T-helper 1 cell treated with Interleukin-12 subunit alpha and Interleukin-12 subunit beta and Interleukin-4 antibody, amounts not matched to agents 30 μg/mL and 1 μg/mL, for 36 hours (primary cell): ENCODE results near the gene HOXA4.

Experiments
- H3K27ac Mint-ChIP-seq: one replicate; pipeline ENCODE4 v1.8.0; 2021; ENCODE audit warnings: mild to moderate bottlenecking, mixed read lengths
- H3K27me3 Mint-ChIP-seq: one replicate; pipeline ENCODE4 v1.8.0; 2021; ENCODE audit warnings: low read depth, mixed read lengths
- H3K36me3 Mint-ChIP-seq: one replicate; pipeline ENCODE4 v1.8.0; 2021; ENCODE audit warnings: low read depth, mixed read lengths
- H3K4me1 Mint-ChIP-seq: one replicate; pipeline ENCODE4 v1.8.0; 2021; ENCODE audit warnings: low read depth, mixed read lengths
- H3K4me3 Mint-ChIP-seq: one replicate; pipeline ENCODE4 v1.8.0; 2021; ENCODE audit warnings: mild to moderate bottlenecking, moderate library complexity, mixed read lengths
- H3K9me3 Mint-ChIP-seq: one replicate; pipeline ENCODE4 v1.8.0; 2021; ENCODE audit warnings: mixed read lengths

Gene HOXA4

GRCh38 chr7:27156916-27157701 lies 26.6 kb upstream of the HOXA4 start:
- peaks cover 90% of the 10 kb centered on the region for H3K27me3 Mint-ChIP-seq
- peak overlapping the region; percentile 7 for H3K4me3 Mint-ChIP-seq
- H3K36me3 Mint-ChIP-seq = peaks cover 5% of the 10 kb centered on the region
- H3K9me3 Mint-ChIP-seq = no peaks in the 10 kb centered on the region
- peak overlapping the region; percentile 73 for H3K27ac Mint-ChIP-seq
- peaks cover 12% of the 10 kb centered on the region for H3K4me1 Mint-ChIP-seq

GRCh38 chr7:27156508-27156898 lies 25.9 kb upstream of the HOXA4 start, which contains the start of gene HOXA7:
HOXA7 (minus strand) TSS chr7:27156675; CDS start chr7:27156545, 130 bp downstream.
- peaks cover 16% of the 10 kb centered on the region for H3K4me1 Mint-ChIP-seq
- H3K27ac Mint-ChIP-seq = peak within 1 kb of the TSS; percentile 82

GRCh38 chr7:27155816-27156507 lies 25.4 kb upstream of the HOXA4 start:
- Mint-ChIP-seq H3K27me3 (peaks cover 94% of the 10 kb centered on the region), H3K36me3 (peaks cover 5% of the 10 kb centered on the region), H3K27ac (peak overlapping the region; percentile 82), H3K4me1 (peaks cover 19% of the 10 kb centered on the region), H3K4me3 (no peak overlapping the region), H3K9me3 (no peaks in the 10 kb centered on the region)

More at GRCh38 chr7:27156508-27156898, 25.9 kb upstream of the HOXA4 start, which contains the start of gene HOXA7:
- no peaks in the 10 kb centered on the region for H3K9me3 Mint-ChIP-seq
- H3K4me3 Mint-ChIP-seq = peak within 1 kb of the TSS; percentile 46
- peaks cover 5% of the 10 kb centered on the region for H3K36me3 Mint-ChIP-seq
- peaks cover 92% of the 10 kb centered on the region for H3K27me3 Mint-ChIP-seq

GRCh38 chr7:27154901-27155815 lies 24.6 kb upstream of the HOXA4 start:
- H3K4me3 Mint-ChIP-seq = peak overlapping the region; percentile 46
- H3K9me3 Mint-ChIP-seq = no peaks in the 10 kb centered on the region
- H3K36me3 Mint-ChIP-seq = peaks cover 5% of the 10 kb centered on the region
- peaks cover 20% of the 10 kb centered on the region for H3K4me1 Mint-ChIP-seq
- H3K27me3 Mint-ChIP-seq = peaks cover 97% of the 10 kb centered on the region
- H3K27ac Mint-ChIP-seq = peak overlapping the region; percentile 82

- Mint-ChIP-seq H3K4me3 (no peak overlapping the region), H3K4me1 (peaks cover 18% of the 10 kb centered on the region), H3K36me3 (peaks cover 5% of the 10 kb centered on the region)
Measured at GRCh38 chr7:27154369-27154768, 23.8 kb upstream of the HOXA4 start.

GRCh38 chr7:27153526-27153925 lies 23.0 kb upstream of the HOXA4 start:
- Mint-ChIP-seq H3K27ac (peak overlapping the region; percentile 44), H3K4me3 (no peak overlapping the region), H3K27me3 (peaks cover 95% of the 10 kb centered on the region), H3K4me1 (peaks cover 18% of the 10 kb centered on the region), H3K9me3 (no peaks in the 10 kb centered on the region), H3K36me3 (peaks cover 5% of the 10 kb centered on the region)

More at GRCh38 chr7:27154369-27154768, 23.8 kb upstream of the HOXA4 start:
- Mint-ChIP-seq H3K27ac (peak overlapping the region; percentile 62), H3K9me3 (no peaks in the 10 kb centered on the region), H3K27me3 (peaks cover 96% of the 10 kb centered on the region)

- Mint-ChIP-seq H3K4me1 (peaks cover 18% of the 10 kb centered on the region), H3K27ac (peak overlapping the region; percentile 34)
Measured at GRCh38 chr7:27152816-27153442, 22.4 kb upstream of the HOXA4 start.

GRCh38 chr7:27151931-27152815 lies 21.6 kb upstream of the HOXA4 start, which contains the start of gene HOXA3:
HOXA3 (minus strand) TSS chr7:27152583; CDS start chr7:27110640, 41,943 bp downstream.
- no peaks in the 10 kb centered on the region for H3K9me3 Mint-ChIP-seq
- peak within 1 kb of the TSS; percentile 52 for H3K27ac Mint-ChIP-seq
- peaks cover 3% of the 10 kb centered on the region for H3K36me3 Mint-ChIP-seq
- H3K4me3 Mint-ChIP-seq = peak within 1 kb of the TSS; percentile 65
- peaks cover 93% of the 10 kb centered on the region for H3K27me3 Mint-ChIP-seq
- peaks cover 17% of the 10 kb centered on the region for H3K4me1 Mint-ChIP-seq

More at GRCh38 chr7:27152816-27153442, 22.4 kb upstream of the HOXA4 start:
- no peak overlapping the region for H3K4me3 Mint-ChIP-seq
- H3K27me3 Mint-ChIP-seq = peaks cover 95% of the 10 kb centered on the region
- no peaks in the 10 kb centered on the region for H3K9me3 Mint-ChIP-seq
- H3K36me3 Mint-ChIP-seq = peaks cover 3% of the 10 kb centered on the region

- Mint-ChIP-seq H3K36me3 (peaks cover 3% of the 10 kb centered on the region), H3K27ac (peak overlapping the region; percentile 52), H3K4me1 (peaks cover 17% of the 10 kb centered on the region), H3K27me3 (peaks cover 93% of the 10 kb centered on the region), H3K4me3 (peak overlapping the region; percentile 65), H3K9me3 (no peaks in the 10 kb centered on the region)
Measured at GRCh38 chr7:27151341-27151930, 20.9 kb upstream of the HOXA4 start.

- Mint-ChIP-seq H3K27ac (peak overlapping the region; percentile 49), H3K4me3 (peak overlapping the region; percentile 65), H3K4me1 (peaks cover 17% of the 10 kb centered on the region), H3K27me3 (peaks cover 94% of the 10 kb centered on the region), H3K9me3 (no peaks in the 10 kb centered on the region), H3K36me3 (peaks cover 3% of the 10 kb centered on the region)
Measured at GRCh38 chr7:27150568-27151340, 20.2 kb upstream of the HOXA4 start.

GRCh38 chr7:27149842-27150567 lies 19.4 kb upstream of the HOXA4 start:
- Mint-ChIP-seq H3K4me3 (peak overlapping the region; percentile 40), H3K27me3 (peaks cover 89% of the 10 kb centered on the region), H3K27ac (peak overlapping the region; percentile 49), H3K36me3 (no peaks in the 10 kb centered on the region), H3K9me3 (no peaks in the 10 kb centered on the region), H3K4me1 (peaks cover 14% of the 10 kb centered on the region)
